Left ventricle myocardium inferior (tissue), 1 donor: ENCODE results near the gene CACNA2D1. TPM values are rescaled to one million over a fixed set of nuclear protein-coding genes. Genes with fewer than 3 reads are reported as not detected.

Source experiments
- DNase-seq: peaks from one replicate; pipeline ENCODE4 v3.0.0-alpha.2; 2020
- H3K27ac ChIP-seq: fragments of 200-600 bp; replicated peaks from 2 replicates; pipeline ENCODE4 v1.8.0; 2021
- H3K27me3 ChIP-seq: fragments of 200-600 bp; 2 replicates; pipeline ENCODE4 v1.8.0; 2021; ENCODE audit warnings: low read depth
- H3K36me3 ChIP-seq: fragments of 200-600 bp; 2 replicates; pipeline ENCODE4 v1.8.0; 2021
- H3K4me1 ChIP-seq: fragments of 200-600 bp; 2 replicates; pipeline ENCODE4 v1.8.0; 2021
- H3K4me3 ChIP-seq: fragments of 200-600 bp; 2 replicates; pipeline ENCODE4 v1.8.0; 2021; ENCODE audit warnings: mild to moderate bottlenecking, moderate library complexity
- H3K9me3 ChIP-seq: fragments of 200-600 bp; replicated peaks from 2 replicates; pipeline ENCODE4 v1.8.0; 2021
- CTCF ChIP-seq: fragments of 200-600 bp; IDR thresholded peaks from 2 replicates; pipeline ENCODE4 v1.8.0; 2021; ENCODE audit warnings: antibody characterized with exemption, mild to moderate bottlenecking, borderline replicate concordance
- intact Hi-C: fragments of 100-400 bp; cut with micrococcal nuclease; formaldehyde crosslinking; loops from one replicate; pipeline ENCODE4 v1.11.0; 2022
- total RNA-seq: library from RNA; stranded (reverse); fragmentation: NEBNext Ultra II Directional; extraction: Animal tissue kit (Norgen Biotek cat#: 25700); gene quantifications from one replicate; pipeline ENCODE4 v1.2.1, GENCODE V29; 2021
- donor health status: DM: no; HTN: yes; CAD: no; lungs with severe emphysema.

CACNA2D1 gene
- total RNA-seq, 1 donor from 2014 or later: 64.6 TPM

- Histone ChIP-seq H3K4me1 (no peaks in the 10 kb centered on the region), H3K9me3 (peaks cover 6% of the 10 kb centered on the region), H3K27me3 (no peaks in the 10 kb centered on the region), H3K36me3 (no peaks in the 10 kb centered on the region), H3K4me3 (no peak overlapping the region), H3K27ac (no peak overlapping the region)
- TF ChIP-seq CTCF: no peak
- no peak for DNase-seq
- intact Hi-C loops: no loop called here
Observed at GRCh38 chr7:82185443-82185842, 258.1 kb downstream of the CACNA2D1 start.

- no peak overlapping the region for H3K27ac ChIP-seq
- no peak for DNase-seq
- H3K9me3 ChIP-seq: peaks cover 4% of the 10 kb centered on the region
- no peaks in the 10 kb centered on the region for H3K36me3 ChIP-seq
- intact Hi-C loops: no loop called here
- no peak overlapping the region for H3K4me3 ChIP-seq
- no peaks in the 10 kb centered on the region for H3K4me1 ChIP-seq
- H3K27me3 ChIP-seq: no peaks in the 10 kb centered on the region
- no peak for TF ChIP-seq CTCF
Observed at GRCh38 chr7:82183634-82184033, 259.9 kb downstream of the CACNA2D1 start.

GRCh38 chr7:82179311-82179710, 264.3 kb downstream of the CACNA2D1 start:
- H3K4me3 ChIP-seq: no peak overlapping the region
- intact Hi-C loops: no loop called here
- H3K27me3 ChIP-seq: no peaks in the 10 kb centered on the region
- H3K4me1 ChIP-seq: peaks cover 12% of the 10 kb centered on the region
- H3K9me3 ChIP-seq: no peaks in the 10 kb centered on the region
- H3K36me3 ChIP-seq: no peaks in the 10 kb centered on the region
- no peak overlapping the region for H3K27ac ChIP-seq
- TF ChIP-seq CTCF: no peak
- DNase-seq: no peak

- H3K36me3 ChIP-seq: no peaks in the 10 kb centered on the region
- peaks cover 9% of the 10 kb centered on the region for H3K9me3 ChIP-seq
- DNase-seq: no peak
- intact Hi-C loops: no loop called here
- H3K27ac ChIP-seq: no peak overlapping the region
- peaks cover 12% of the 10 kb centered on the region for H3K4me1 ChIP-seq
- no peaks in the 10 kb centered on the region for H3K27me3 ChIP-seq
- no peak overlapping the region for H3K4me3 ChIP-seq
- no peak for TF ChIP-seq CTCF
Observed at GRCh38 chr7:82175319-82175718, 268.3 kb downstream of the CACNA2D1 start.

GRCh38 chr7:82173400-82174021, 270.1 kb downstream of the CACNA2D1 start:
- no peak overlapping the region for H3K27ac ChIP-seq
- peaks cover 9% of the 10 kb centered on the region for H3K9me3 ChIP-seq
- H3K36me3 ChIP-seq: no peaks in the 10 kb centered on the region
- H3K4me3 ChIP-seq: no peak overlapping the region
- intact Hi-C loops: no loop called here
- TF ChIP-seq CTCF: no peak
- DNase-seq: no peak
- no peaks in the 10 kb centered on the region for H3K27me3 ChIP-seq
- H3K4me1 ChIP-seq: peaks cover 12% of the 10 kb centered on the region
